Activated T-cell treated with anti-CD3 and anti-CD28 coated beads for 4 hours (primary cell): ENCODE measurements around the gene ELAVL3.

ENCODE experiments used
- DNase-seq: peaks from one replicate; pipeline ENCODE4 v3.0.0-alpha.2; 2020

ELAVL3 gene

DNA sequence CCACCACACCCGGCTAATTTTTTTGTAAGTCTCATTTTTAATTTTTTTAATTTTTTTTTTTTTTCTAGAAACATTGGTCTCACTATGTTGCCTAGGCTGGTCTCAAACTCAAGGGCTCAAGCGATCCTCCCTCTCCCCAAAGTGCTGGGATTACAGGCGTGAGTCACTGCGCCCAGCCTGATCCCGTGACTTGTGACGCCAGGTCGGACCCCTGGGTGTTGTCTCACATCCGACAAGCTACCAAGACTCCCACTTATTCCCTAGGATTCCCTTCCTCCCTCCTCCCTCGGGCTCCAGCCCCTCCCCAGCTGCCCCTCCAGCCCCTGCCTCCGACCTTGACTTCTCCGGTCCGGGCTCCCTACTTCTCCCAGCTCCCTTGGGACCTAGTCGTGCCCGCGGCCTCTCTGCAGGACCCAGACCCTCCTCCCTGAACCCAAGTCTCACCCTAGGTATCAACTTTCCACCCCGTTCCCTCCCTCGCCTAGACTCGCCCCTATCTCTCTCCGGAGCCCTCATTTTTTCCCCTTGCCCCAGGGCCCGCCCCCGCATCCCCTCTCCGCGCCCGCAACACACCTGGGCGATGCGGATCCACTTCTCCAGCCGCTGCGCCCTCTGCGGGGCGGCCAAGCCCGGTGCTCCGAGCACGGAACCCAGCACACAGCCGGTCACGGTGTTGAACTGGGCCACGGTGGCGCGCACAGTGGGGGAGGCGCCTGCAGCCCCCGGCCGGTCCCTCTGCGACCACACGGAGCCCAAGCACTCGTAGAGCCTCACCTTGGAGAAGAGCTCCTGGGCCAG is 74.8 kb downstream of the ELAVL3 start:
- DNase-seq: peak; percentile 47

DNA sequence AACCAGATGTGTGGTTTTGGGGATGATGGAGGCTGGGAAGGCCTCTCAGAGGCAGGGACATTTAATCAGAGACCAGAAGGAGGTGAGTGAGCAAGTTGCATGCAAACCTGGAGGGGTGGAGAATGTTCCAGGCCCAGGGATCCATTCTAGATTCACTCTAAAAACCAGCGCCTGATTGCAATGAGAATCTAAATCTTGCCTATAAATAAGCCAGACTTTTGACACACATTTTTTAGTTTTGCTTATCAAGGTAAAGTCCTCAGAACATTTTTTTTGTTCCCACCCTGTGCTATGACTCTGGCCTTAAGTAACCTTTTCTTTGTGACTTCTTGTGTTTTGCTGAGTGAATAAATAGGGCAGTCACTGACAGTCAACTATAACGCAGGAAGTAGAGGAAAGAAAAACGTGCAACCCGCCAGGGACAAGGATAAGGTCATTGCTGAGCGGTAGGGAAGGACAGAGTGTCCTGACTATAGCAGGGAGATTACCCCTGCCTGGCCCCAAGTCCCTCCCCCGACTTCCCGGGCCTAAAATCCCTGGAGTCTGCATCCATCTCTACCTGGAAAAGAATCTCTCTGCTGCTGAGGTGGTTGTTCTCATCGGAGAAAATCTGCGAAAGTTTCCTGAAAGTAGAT is 76.1 kb downstream of the ELAVL3 start:
- DNase-seq: no peak

DNA sequence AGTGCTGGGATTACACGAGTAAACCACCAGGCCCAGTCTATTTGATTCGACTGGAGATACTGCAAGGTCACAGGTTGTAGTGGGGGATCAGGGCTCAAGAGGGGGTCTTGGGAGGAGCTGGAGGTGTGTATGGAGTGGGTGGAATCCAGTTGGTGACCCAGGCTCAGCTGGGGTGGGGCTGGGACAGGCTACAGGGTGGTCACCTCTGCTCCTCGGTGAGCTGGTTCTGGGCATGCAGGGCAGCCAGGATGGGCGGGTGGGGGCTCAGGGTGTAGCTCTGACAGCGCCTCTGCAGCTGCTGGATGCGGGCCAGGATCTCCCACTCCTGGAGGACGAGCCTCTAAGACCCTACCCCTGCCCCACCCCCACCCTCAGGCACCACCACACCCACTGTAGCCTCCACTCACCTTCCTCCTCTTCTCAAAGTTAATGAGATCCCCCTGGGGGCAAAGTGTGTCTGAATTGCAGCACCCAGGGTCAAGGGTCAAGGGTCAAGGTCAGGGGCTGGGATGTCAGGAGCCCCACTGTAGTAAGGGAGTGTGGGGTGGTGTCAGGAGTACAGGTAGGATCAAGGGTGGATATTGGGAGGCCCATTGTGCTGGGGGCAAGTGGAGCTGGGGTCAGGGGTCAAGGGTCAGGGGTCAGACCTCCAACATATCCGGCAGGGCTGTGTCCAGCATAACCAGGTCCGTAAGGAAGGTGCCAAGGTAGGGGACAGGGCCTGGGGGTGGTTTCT is 78.9 kb downstream of the ELAVL3 start:
- no peak for DNase-seq
